ENCODE measurements around the gene RNF150. TPM values are rescaled to one million over a fixed set of nuclear protein-coding genes. Genes with fewer than 3 reads are reported as not detected.

Gene RNF150
- total RNA-seq, 1 experiment from 2014 or later: 4.4 TPM

DNA sequence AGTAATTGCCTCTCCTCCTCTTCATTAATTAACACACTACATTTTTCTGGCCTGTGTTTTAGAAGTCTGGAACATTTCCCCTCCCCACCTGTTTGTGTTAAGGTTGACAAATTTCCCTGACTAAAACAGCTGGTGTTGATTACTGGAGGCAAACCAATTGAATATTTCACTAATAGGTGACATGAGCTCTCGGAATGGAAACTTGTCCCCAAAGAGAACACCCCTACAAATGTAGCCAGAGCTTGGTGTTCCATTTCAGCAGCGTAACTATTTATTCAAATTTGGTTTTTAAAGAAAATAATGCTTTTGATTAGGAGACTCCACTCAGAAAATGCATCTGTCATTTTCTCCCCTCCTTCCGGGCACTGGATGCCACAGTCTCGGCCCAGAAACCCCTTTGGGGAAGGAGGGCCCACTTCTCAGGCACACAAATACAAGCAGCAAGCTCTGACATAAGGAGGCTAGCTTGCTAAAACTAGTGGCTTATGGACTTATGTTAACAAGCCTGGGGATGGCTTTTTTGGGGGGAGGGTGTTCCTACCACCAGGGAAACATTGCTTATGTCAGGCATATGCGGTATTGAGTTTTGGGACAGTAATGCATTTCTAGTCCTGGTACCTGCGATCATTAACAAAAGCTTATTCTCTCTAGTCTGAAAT lies 2.2 kb downstream of the RNF150 start:
- H3K27me3 ChIP-seq (ENCODE audit: insufficient read depth, low read length): no peaks in the 10 kb centered on the region; the same call in 1 of the 2 replicates
- no peak overlapping the region for H3K14ac ChIP-seq (ENCODE audit: insufficient read depth, low read length)
- peaks cover 4% of the 10 kb centered on the region for H3K23me2 ChIP-seq (ENCODE audit: insufficient read length, low read depth, low read length, poor library complexity, severe bottlenecking)
- H3K27ac Mint-ChIP-seq: no peak overlapping the region
- no peaks in the 10 kb centered on the region for H3K79me2 ChIP-seq (ENCODE audit: insufficient read depth, low read length)
- H4K20me1 ChIP-seq (ENCODE audit: control insufficient read depth, insufficient read depth, insufficient read length): no peaks in the 10 kb centered on the region
- no peak overlapping the region for H4K91ac ChIP-seq (ENCODE audit: insufficient read length, low read depth, low read length)
- H2AFZ ChIP-seq (ENCODE audit: low read length): no peak overlapping the region
- no peak overlapping the region for H3K23ac ChIP-seq (ENCODE audit: insufficient read length, low read depth, low read length)
- H2BK15ac ChIP-seq (ENCODE audit: low read depth, low read length): no peak overlapping the region
- peaks cover 42% of the 10 kb centered on the region for H3K27me3 Mint-ChIP-seq (ENCODE audit: low read depth)
- H3K4me1 ChIP-seq (ENCODE audit: insufficient read depth, low read length): no peaks in the 10 kb centered on the region
- H3T11ph ChIP-seq (ENCODE audit: low read length): no peak overlapping the region
- no peak overlapping the region for H2BK12ac ChIP-seq (ENCODE audit: insufficient read length, low read depth, low read length)
- no peaks in the 10 kb centered on the region for H3K79me1 ChIP-seq (ENCODE audit: insufficient read depth, low read depth, low read length, poor library complexity, severe bottlenecking)
- no peak overlapping the region for H3K27ac ChIP-seq (ENCODE audit: insufficient read length, low read depth, low read length)
- H3K4me2 ChIP-seq (ENCODE audit: insufficient read depth, insufficient read length, low read length): peak overlapping the region; percentile 80
- no peak overlapping the region for H4K5ac ChIP-seq (ENCODE audit: insufficient read length, low read depth, low read length)
- no peak overlapping the region for H2BK120ac ChIP-seq (ENCODE audit: low read depth, low read length, poor library complexity, severe bottlenecking)
- no peak overlapping the region for H2AK5ac ChIP-seq (ENCODE audit: insufficient read length, low read length)
- H4K8ac ChIP-seq (replicated peaks; ENCODE audit: insufficient read length, low read depth, low read length): no peak overlapping the region
- no peak overlapping the region for H3K56ac ChIP-seq (ENCODE audit: insufficient read length, low read depth, low read length)
- no peak overlapping the region for H3K9ac ChIP-seq (ENCODE audit: extremely low read depth, insufficient read length, low read length)
- peaks cover 25% of the 10 kb centered on the region in 2 experiments for H3K4me1 Mint-ChIP-seq
- DNase-seq: no peak
- H3K4me3 Mint-ChIP-seq: peak overlapping the region; percentile 88 to 98
- H3K9me3 ChIP-seq (ENCODE audit: control insufficient read depth, low read depth, low read length): no peaks in the 10 kb centered on the region
- peaks cover 0 to 2% of the 10 kb centered on the region in 2 experiments; a peak in 2 of 5 replicates for H3K9me3 Mint-ChIP-seq
- peaks cover 0 to 2% (median 0%) of the 10 kb centered on the region in 3 experiments; a peak in 1 of 7 replicates for H3K36me3 Mint-ChIP-seq (ENCODE audit: insufficient read depth in 1 of 3, low read depth in 3 of 3)
- H2BK5ac ChIP-seq (ENCODE audit: insufficient read length, low read length): no peak overlapping the region
- H3K4ac ChIP-seq (ENCODE audit: low read depth, low read length): no peak overlapping the region
- H3K18ac ChIP-seq (ENCODE audit: insufficient read length, low read depth, low read length): no peak overlapping the region
- TF ChIP-seq, protein P1, sequence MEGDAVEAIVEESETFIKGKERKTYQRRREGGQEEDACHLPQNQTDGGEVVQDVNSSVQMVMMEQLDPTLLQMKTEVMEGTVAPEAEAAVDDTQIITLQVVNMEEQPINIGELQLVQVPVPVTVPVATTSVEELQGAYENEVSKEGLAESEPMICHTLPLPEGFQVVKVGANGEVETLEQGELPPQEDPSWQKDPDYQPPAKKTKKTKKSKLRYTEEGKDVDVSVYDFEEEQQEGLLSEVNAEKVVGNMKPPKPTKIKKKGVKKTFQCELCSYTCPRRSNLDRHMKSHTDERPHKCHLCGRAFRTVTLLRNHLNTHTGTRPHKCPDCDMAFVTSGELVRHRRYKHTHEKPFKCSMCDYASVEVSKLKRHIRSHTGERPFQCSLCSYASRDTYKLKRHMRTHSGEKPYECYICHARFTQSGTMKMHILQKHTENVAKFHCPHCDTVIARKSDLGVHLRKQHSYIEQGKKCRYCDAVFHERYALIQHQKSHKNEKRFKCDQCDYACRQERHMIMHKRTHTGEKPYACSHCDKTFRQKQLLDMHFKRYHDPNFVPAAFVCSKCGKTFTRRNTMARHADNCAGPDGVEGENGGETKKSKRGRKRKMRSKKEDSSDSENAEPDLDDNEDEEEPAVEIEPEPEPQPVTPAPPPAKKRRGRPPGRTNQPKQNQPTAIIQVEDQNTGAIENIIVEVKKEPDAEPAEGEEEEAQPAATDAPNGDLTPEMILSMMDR (conservative IDR thresholded peaks at IDR 0.05): no peak
- no peak overlapping the region for H2BK20ac ChIP-seq (ENCODE audit: low read depth, low read length, poor library complexity, severe bottlenecking)
- no CpG with 5 or more reads among the region's 6 CpGs for WGBS (ENCODE audit: extremely low coverage, insufficient read length, low lambda C conversion rate)
